ENCODE data around the gene FLT3. TPM values are rescaled to one million over a fixed set of nuclear protein-coding genes. Genes with fewer than 3 reads are reported as not detected.
A peak's percentile ranks its signal among the peaks of the same experiment; 100 is the strongest.

The FLT3 gene
- total and polyA plus RNA-seq, 4 donors: 0.14 to 0.84 (median 0.42) TPM

DNA sequence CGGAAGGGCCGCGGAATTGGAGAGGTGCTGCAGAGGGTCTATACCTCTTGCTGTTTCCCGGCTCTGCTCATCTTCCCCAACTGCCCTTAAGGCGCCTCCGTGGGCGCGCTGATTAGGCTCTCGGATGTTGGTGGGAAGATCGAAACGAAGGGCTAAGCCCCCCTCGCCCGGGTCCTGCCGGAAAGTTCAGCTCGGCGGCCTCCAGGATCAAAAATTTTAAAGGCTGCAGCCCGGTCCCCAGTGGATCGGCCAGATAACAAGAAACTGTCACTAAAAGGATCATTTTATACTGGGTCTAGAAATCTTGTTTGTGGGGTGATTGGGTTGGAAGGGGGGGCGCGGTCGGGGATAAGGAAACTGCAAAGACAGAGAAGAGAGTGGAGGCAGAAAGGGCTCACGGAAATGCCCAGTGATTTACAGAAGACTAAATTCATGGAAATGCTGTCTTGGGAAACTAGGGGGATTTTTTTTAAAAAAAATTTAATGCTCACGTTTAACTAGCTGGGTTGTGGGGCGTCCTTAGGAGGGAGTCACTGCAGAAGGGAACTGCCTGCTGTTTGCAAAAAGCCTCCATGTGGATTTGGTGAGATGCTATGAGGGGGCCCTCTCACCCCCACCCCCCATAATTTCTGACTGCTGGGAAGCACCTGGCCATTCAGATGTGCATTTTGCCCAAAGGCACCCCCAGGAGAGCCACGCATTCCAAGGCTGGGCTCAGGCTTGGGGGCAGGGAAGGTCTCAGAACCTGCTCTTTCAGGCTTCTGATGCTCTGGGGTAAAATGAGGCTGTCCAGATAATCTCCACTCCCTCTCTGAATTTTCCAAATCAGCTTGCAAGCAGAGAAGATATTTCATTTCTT, 138.9 kb downstream of the FLT3 start:
- Histone ChIP-seq H3K27ac (ENCODE audit: low read depth in 1 of 2, low read length in 2 of 2) (peak overlapping the region; percentile 92 to 96), H3K36me3 (ENCODE audit: control insufficient read depth in 4 of 4, insufficient read depth in 3 of 4, low read depth in 1 of 4, low read length in 3 of 4) (no peaks in the 10 kb centered on the region), H3K9me3 (ENCODE audit: control insufficient read depth in 4 of 4, low read length in 3 of 4) (no peaks in the 10 kb centered on the region), H3K27me3 (ENCODE audit: control insufficient read depth in 4 of 4, insufficient read depth in 4 of 4, low read length in 3 of 4) (peaks cover 0 to 7% (median 5%) of the 10 kb centered on the region in 4 donors), H3K4me1 (ENCODE audit: control insufficient read depth in 4 of 4, insufficient read depth in 4 of 4, low read length in 3 of 4) (peaks cover 3 to 17% (median 10%) of the 10 kb centered on the region in 4 donors), H3K4me3 (ENCODE audit: low read depth in 1 of 3, low read length in 3 of 3) (peak overlapping the region; percentile 66 to 85 (median 72)), H3K9ac (ENCODE audit: low read depth in 1 of 2, low read length in 2 of 2) (peak overlapping the region; percentile 27 to 30)
- TF ChIP-seq, protein P1, sequence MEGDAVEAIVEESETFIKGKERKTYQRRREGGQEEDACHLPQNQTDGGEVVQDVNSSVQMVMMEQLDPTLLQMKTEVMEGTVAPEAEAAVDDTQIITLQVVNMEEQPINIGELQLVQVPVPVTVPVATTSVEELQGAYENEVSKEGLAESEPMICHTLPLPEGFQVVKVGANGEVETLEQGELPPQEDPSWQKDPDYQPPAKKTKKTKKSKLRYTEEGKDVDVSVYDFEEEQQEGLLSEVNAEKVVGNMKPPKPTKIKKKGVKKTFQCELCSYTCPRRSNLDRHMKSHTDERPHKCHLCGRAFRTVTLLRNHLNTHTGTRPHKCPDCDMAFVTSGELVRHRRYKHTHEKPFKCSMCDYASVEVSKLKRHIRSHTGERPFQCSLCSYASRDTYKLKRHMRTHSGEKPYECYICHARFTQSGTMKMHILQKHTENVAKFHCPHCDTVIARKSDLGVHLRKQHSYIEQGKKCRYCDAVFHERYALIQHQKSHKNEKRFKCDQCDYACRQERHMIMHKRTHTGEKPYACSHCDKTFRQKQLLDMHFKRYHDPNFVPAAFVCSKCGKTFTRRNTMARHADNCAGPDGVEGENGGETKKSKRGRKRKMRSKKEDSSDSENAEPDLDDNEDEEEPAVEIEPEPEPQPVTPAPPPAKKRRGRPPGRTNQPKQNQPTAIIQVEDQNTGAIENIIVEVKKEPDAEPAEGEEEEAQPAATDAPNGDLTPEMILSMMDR (IDR thresholded peaks at IDR 0.05; ENCODE audit: low read depth, low read length, missing input control): no peak
- TF ChIP-seq, protein P2, sequence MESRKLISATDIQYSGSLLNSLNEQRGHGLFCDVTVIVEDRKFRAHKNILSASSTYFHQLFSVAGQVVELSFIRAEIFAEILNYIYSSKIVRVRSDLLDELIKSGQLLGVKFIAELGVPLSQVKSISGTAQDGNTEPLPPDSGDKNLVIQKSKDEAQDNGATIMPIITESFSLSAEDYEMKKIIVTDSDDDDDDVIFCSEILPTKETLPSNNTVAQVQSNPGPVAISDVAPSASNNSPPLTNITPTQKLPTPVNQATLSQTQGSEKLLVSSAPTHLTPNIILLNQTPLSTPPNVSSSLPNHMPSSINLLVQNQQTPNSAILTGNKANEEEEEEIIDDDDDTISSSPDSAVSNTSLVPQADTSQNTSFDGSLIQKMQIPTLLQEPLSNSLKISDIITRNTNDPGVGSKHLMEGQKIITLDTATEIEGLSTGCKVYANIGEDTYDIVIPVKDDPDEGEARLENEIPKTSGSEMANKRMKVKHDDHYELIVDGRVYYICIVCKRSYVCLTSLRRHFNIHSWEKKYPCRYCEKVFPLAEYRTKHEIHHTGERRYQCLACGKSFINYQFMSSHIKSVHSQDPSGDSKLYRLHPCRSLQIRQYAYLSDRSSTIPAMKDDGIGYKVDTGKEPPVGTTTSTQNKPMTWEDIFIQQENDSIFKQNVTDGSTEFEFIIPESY (IDR thresholded peaks at IDR 0.05): no peak
- no peak for DNase-seq (ENCODE audit: low spot score)
- 11% methylated on average over 25 of the region's 25 CpGs for WGBS

DNA sequence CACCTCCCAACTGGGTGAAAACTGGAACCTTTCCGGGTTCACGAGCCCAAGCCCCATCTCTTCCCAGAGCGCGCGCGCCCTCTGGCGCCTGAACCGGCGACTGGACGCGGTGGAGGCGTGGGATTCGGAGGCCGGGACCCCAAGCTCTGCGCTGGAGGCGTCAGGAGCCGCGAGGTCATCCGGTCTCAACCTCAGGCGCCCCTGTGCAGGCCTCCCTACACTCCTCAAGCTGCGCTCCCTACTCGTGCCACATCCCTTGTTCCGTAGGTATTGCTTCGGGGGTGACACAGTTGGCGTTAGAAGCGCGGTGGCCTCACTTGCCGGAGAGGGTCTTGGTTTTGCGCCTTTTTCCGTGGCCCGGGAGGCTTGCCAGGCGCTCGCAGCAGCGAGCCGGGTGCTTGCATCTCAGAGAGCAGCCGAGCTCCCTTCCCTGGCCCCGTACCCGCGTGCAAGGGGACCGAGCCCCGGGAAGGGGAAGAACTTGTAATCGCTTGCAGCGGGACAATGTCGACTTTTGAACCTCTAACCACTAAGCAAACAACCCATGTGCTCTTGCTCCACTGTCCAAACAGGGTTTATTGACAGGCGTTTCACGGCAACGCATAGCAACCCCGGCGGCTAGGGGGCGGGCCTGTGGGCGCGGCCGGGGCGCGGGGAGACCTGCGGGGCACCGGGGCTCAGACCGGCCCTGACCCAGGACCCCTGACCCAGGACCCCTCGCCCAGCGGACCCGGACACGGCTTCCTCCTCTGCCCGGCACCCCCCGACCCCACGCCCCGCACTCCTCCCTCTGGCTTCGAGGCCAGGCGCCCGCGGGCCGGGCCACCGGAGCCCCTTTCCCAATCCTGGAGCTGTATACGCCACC, 139.8 kb downstream of the FLT3 start:
- DNase-seq (ENCODE audit: low spot score): peak; percentile 74
- peak overlapping the region; percentile 72 to 85 (median 73) for H3K4me3 ChIP-seq (ENCODE audit: low read depth in 1 of 3, low read length in 3 of 3)
- peak overlapping the region; percentile 92 to 96 for H3K27ac ChIP-seq (ENCODE audit: low read depth in 1 of 2, low read length in 2 of 2)
- peak overlapping the region; percentile 30 for H3K9ac ChIP-seq (ENCODE audit: low read depth in 1 of 2, low read length in 2 of 2)
- no peaks in the 10 kb centered on the region for H3K9me3 ChIP-seq (ENCODE audit: control insufficient read depth in 4 of 4, low read length in 3 of 4)
- no peaks in the 10 kb centered on the region for H3K36me3 ChIP-seq (ENCODE audit: control insufficient read depth in 4 of 4, insufficient read depth in 3 of 4, low read depth in 1 of 4, low read length in 3 of 4)
- WGBS: under 1% methylated on average over 73 of the region's 73 CpGs
- peaks cover 3 to 17% (median 10%) of the 10 kb centered on the region in 4 donors for H3K4me1 ChIP-seq (ENCODE audit: control insufficient read depth in 4 of 4, insufficient read depth in 4 of 4, low read length in 3 of 4)
- peaks cover 0 to 4% (median 1%) of the 10 kb centered on the region in 4 donors for H3K27me3 ChIP-seq (ENCODE audit: control insufficient read depth in 4 of 4, insufficient read depth in 4 of 4, low read length in 3 of 4)
- peak; percentile 80 for TF ChIP-seq FOXA1 (IDR thresholded peaks at IDR 0.05)
- TF ChIP-seq, protein P1 (IDR thresholded peaks at IDR 0.05; ENCODE audit: low read depth, low read length, missing input control): peak; percentile 61
- TF ChIP-seq, protein P3, sequence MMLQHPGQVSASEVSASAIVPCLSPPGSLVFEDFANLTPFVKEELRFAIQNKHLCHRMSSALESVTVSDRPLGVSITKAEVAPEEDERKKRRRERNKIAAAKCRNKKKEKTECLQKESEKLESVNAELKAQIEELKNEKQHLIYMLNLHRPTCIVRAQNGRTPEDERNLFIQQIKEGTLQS (IDR thresholded peaks at IDR 0.05): no peak
- TF ChIP-seq, protein P4, sequence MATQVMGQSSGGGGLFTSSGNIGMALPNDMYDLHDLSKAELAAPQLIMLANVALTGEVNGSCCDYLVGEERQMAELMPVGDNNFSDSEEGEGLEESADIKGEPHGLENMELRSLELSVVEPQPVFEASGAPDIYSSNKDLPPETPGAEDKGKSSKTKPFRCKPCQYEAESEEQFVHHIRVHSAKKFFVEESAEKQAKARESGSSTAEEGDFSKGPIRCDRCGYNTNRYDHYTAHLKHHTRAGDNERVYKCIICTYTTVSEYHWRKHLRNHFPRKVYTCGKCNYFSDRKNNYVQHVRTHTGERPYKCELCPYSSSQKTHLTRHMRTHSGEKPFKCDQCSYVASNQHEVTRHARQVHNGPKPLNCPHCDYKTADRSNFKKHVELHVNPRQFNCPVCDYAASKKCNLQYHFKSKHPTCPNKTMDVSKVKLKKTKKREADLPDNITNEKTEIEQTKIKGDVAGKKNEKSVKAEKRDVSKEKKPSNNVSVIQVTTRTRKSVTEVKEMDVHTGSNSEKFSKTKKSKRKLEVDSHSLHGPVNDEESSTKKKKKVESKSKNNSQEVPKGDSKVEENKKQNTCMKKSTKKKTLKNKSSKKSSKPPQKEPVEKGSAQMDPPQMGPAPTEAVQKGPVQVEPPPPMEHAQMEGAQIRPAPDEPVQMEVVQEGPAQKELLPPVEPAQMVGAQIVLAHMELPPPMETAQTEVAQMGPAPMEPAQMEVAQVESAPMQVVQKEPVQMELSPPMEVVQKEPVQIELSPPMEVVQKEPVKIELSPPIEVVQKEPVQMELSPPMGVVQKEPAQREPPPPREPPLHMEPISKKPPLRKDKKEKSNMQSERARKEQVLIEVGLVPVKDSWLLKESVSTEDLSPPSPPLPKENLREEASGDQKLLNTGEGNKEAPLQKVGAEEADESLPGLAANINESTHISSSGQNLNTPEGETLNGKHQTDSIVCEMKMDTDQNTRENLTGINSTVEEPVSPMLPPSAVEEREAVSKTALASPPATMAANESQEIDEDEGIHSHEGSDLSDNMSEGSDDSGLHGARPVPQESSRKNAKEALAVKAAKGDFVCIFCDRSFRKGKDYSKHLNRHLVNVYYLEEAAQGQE (IDR thresholded peaks at IDR 0.05): peak; percentile 74
- TF ChIP-seq RXRA (IDR thresholded peaks at IDR 0.05): peak; percentile 50 to 58
- peak; percentile 85 for TF ChIP-seq SP1 (IDR thresholded peaks at IDR 0.05)
- TF ChIP-seq TAF1 (conservative IDR thresholded peaks at IDR 0.05): peak; percentile 26
- TF ChIP-seq YY1 (IDR thresholded peaks at IDR 0.05): peak; percentile 54
- TF ChIP-seq HNF4G (IDR thresholded peaks at IDR 0.05): peak; percentile 25
- no peak for TF ChIP-seq EGR1 (IDR thresholded peaks at IDR 0.05; ENCODE audit: low read depth in 2 of 2)
- peak; percentile 74 to 80 for TF ChIP-seq HNF4A (conservative IDR thresholded peaks at IDR 0.05)
- no peak for TF ChIP-seq NR2F2 (IDR thresholded peaks at IDR 0.05)
- TF ChIP-seq, protein P2 (IDR thresholded peaks at IDR 0.05): peak; percentile 6
- TF ChIP-seq, protein P5, sequence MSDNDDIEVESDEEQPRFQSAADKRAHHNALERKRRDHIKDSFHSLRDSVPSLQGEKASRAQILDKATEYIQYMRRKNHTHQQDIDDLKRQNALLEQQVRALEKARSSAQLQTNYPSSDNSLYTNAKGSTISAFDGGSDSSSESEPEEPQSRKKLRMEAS (IDR thresholded peaks at IDR 0.05): peak; percentile 58
- no peak for TF ChIP-seq GABPA (IDR thresholded peaks at IDR 0.05 in 1 of 2, conservative IDR thresholded peaks at IDR 0.05 in 1 of 2)

Data from liver (tissue), 9 donors.